Activated CD4-positive, alpha-beta T cell treated with anti-CD3 and anti-CD28 coated beads, Interleukin-2, amount 50 U/mL, for 48 hours (primary cell): ENCODE results near the gene SLC9B2.

ENCODE experiments used
- DNase-seq, 2 experiments: peaks; one replicate each; pipeline ENCODE4 v3.0.0-alpha.2; 2020

SLC9B2 gene

GRCh38 chr4:103075435-103075893, 1.1 kb downstream of the SLC9B2 start:
- no peak for DNase-seq

GRCh38 chr4:103074744-103075434, 1.7 kb downstream of the SLC9B2 start:
- DNase-seq = no peak

- no peak for DNase-seq
Observed at GRCh38 chr4:103073792-103074438, 2.6 kb downstream of the SLC9B2 start.

- DNase-seq = no peak
Observed at GRCh38 chr4:103067841-103068547, 8.6 kb downstream of the SLC9B2 start.

DNA sequence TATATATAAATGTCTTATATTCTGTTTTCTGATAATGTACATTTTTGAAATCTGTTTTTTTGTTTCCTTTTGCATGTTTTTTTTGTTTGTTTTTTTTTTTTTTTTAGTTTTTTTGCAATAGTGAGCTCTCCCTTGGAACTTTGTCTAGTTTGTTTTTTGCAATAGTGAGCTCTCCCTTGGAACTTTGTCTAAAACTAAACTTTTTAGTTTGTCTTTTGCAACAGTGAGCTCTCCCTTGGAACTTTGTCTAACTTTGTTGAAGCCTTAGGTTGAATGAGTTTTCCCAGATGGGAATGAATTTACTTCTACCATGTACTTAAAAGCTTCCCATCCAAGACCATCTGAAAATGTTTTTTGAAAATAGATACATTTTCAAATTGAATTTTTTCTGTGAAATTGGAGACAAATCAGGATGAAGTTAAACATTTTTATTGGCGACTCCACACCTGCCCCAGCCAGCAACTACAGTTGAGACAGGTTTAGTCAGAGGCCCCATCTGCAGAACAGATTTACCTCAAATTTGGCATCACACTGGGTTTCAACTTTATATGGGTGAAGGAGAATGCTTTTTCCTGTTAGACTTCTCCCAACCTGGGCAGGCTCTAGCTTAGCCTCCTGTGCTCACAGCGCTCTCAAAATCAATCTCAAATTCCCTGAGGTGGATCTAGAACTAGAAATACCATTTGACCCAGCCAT, 16.0 kb downstream of the SLC9B2 start:
- no peak for DNase-seq

- DNase-seq = no peak
Observed at GRCh38 chr4:103054030-103054429, 22.5 kb downstream of the SLC9B2 start.

GRCh38 chr4:103052779-103053178, 23.8 kb downstream of the SLC9B2 start:
- no peak for DNase-seq

DNA sequence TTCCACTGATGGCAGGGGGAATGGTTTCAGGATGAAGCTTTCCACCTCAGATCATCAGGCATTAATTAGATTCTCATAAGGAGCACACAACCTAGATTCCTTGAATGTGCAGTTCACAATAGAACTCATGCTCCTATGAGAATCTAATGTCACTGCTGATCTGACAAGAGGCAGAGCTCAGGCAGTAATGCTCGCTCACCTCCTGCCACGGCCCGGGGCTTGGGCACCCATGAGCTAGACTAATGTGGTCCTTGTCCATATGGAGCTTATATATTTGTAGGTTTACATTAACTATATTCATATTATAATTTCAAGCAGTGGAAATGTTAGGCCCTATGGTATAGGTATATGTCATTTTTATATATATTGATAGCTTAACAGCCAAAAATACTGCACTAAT, 24.4 kb downstream of the SLC9B2 start:
- no peak for DNase-seq

- DNase-seq = no peak
Observed at GRCh38 chr4:103050736-103051436, 25.7 kb downstream of the SLC9B2 start.

DNA sequence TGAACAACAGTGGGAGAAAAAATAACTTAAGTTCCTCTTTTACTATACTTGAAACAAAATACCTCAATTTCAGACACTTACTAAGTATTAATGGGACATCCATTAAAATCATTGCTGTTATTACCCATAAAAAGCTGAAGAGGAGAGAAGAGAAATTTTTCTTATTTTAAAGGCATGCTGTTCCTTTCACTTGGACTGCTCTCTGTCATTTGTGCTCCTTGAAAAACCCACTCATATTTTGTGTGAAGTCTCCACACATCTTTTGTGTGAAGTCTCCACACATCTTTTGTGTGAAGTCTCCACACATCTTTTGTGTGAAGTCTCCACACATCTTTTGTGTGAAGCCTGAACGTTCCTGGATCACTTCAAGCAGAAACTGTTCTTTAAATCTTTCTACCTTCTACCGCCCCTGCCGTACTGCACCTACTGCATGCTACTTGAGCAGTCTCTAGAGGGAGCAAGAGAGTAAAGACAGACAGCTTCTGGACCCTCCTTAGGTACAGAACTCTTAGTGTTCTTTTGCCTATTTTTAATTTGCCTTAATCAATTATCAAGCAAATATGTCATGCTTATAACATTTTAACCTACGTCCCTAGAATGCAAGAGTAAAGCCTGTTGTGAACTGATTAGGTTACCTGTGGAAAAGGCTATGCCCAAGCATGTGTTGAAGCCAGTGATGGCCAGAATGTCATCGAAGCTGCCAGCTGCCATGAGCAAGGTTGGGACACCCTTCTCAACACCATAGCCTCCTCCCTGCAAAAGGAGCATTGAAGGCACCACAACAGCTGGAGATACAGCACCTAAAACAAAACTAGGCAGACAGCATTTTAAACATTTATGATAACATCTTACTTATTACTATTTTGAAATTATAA, 29.9 kb downstream of the SLC9B2 start:
- DNase-seq = peak; percentile 13 to 23

DNA sequence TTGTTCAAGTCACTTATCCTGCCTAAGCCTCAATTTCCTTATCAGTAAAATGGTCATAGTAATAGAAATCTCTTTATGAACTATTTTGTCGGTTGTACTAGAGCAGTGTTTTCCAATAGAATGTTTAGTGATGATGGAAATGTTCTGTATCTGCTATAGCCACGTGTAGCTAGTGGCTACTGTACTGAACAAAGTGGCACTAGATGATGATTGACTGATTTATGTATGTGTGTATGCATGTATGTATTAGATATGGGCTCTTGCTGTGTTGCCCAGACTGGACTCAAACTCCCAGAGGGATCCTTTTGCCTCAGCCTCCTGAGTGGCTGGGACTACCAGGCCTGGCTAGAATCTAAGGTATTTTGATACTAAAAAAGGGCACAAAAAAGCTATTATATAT, 32.4 kb downstream of the SLC9B2 start:
- DNase-seq = no peak

- DNase-seq = no peak
Observed at GRCh38 chr4:103036169-103036568, 40.4 kb downstream of the SLC9B2 start.

DNA sequence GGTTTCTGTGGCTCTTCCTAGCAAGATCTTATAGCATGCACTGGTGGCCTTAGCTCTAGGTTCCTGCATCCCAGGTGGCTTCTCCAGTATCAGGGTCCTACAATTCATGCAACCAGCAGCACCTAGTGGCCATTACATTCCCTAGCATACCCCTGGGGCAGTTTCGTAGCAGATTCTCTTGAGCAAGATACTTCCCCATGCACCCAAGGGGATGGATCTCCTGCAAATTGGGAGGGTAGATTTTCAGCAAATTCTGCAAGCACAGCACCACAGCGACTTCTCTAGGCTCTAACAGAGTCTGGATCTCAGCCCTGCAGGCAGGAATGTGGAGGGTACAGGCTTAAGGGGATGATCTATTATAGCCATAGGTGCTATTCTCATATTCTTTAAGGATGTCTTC, 44.0 kb downstream of the SLC9B2 start:
- DNase-seq = no peak

GRCh38 chr4:103030791-103031190, 45.8 kb downstream of the SLC9B2 start:
- no peak for DNase-seq

DNA sequence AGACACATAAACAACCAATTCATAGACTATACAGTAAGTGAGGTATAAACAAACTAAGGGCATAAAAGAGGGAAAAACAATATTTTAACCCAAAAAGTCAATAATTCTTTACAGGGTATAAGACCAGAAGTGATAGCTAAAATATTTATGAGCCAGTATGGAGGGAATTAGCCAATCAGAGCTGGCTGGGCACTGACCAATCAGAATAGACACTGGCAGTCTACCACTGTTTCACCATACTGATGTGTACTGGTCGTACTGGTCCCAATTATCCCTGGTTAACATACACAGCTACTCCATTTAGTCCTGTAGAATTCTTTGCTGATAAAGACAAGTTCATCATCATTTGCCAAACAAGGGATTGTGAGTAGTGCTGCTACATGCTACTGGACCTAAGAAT, 47.3 kb downstream of the SLC9B2 start:
- DNase-seq = no peak

- DNase-seq = no peak
Observed at GRCh38 chr4:103026868-103027267, 49.7 kb downstream of the SLC9B2 start.

DNA sequence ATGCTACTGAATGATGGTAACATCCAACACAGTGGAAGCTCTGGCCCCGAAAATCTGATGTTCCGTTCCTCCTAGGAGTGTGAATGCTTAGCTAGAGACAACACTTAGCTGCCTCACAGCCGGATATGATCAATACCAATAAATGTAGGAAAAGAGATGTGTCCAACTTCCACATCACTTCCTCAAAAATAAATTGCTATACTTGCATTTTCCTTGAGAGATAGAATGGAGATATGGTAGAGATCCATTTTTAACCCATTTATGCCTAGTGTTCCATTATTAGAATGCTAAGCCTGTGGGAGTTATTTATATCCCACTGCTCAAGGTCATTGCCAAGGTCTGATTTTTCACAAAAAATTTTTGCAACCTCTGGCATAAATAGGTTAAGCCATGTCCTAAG, 51.6 kb downstream of the SLC9B2 start:
- no peak for DNase-seq

- no peak for DNase-seq
Observed at GRCh38 chr4:103021120-103021519, 55.4 kb downstream of the SLC9B2 start.

DNA sequence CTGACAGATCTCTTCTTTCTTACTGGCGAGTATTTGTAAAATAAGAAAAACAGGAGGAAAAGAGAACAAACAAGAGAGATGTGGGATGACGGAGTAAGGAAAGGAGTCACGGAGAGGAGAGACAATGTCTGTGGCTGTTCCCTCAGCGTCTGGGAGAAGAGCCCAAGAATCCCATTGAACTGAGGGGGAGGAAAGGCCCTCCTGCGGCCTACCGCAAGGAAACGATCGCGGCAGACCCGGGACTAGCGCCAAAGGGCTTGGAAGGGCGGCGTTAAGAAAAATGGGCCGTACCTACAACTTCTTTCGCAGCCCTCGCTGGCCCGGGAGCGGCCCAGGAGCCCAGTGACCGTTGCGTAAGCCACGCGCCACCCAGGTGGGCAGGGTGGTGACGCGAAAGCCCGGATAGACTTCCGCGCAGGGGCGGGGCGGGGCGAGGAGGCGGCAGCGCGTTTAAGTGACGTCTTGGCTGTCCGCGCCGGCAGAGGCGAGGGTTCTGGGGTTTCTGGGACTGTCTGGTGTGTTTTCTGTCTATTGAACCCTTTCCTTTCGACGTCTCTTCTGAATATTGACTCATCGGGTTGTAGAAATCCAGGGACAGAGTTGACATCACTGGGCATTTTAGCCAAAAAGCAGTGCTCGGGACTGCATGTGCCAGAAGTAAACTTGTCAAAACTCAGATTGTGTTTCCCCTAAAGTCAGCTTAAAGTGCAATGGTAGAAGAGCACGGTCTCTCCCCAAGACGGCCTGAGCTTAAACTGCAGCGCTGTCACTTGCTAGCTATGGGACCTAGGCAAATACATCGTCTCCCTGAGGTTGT, 57.0 kb downstream of the SLC9B2 start, which contains the start of gene SLC9B1:
TSS of gene SLC9B1 (minus strand) at position 398 of the 817 bp plus-strand sequence. CDS start 27,994 bp downstream, outside the sequence.
- DNase-seq = peak; percentile 95 to 96
